ENCODE data around the gene GLYR1.

Gene GLYR1

DNA sequence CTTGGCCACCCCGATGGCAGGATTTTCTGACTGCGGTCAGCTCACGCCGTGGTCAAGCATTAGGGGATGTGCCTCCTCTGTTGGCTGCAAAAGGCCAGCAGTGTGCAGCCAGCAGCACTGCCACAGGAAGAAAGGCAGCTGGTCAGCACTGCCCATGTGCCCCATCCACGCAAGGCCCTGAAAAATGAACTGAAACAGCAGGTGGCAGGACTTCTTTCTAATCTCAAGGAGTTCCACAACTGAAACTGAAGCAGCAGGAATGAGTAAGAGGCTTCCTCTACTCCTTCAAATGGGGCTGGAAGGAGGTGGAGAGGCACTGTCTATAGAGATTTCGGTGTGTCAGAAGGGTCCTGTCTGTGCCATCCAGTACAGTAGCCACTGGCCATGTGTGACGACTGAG is 83.3 kb downstream of the GLYR1 start:
- no peak for DNase-seq (ENCODE audit: low read depth)

- no peak for DNase-seq (ENCODE audit: low read depth)
Observed at GRCh38 chr16:4762205-4762604, 84.9 kb downstream of the GLYR1 start.

DNA sequence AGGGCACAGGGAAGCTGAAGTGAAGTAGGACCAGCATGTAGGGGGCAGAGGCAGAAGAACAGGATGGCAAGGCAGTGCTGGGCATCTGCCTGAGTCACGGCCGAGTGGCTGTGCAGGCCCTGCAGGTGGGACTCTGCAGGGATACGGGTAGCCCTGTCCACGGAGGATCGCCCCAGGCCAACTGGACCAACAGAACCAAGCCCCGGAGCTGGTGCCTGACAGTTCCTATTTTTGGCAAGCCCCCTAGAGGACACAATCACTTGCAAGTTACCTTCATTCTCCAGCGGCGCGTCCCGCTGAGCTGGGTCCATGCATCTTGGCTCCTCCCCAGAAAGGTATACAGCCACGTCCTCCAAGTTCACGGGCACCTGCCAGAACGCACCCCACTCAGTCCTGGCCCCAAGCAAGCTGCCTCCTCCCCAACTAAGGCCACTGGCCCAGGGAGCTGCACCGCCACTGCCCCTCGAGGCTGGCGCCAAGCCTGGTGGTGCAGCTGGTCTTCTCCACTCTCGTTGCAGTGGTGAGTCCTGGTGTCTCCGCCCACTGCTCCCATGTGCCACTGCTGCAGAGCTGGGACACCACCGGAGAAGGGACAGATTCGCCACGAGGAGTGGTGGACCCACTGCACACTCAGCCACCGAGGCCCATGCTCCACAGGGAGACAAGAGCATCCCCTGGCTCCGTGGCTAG is 86.7 kb downstream of the GLYR1 start:
- DNase-seq (ENCODE audit: low read depth) = no peak

DNA sequence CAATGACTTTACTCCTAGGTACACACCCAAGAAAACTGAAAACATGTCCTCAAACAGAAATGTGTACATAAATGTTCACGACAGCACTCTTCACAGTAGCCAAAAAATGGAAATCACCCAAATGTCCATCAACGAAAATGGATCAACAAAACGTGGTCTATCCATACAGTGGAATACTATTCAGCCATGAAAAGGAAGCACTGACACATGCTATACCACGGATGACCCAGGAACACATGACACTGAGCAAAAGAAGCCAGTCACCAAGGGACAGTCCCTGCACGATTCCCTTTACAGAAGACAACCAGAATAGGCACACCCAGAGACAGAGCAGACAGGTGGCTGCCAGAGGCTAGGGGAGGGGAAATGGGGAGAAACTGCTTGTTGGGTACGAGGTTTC is 91.4 kb downstream of the GLYR1 start:
- no peak for DNase-seq (ENCODE audit: low read depth)

DNA sequence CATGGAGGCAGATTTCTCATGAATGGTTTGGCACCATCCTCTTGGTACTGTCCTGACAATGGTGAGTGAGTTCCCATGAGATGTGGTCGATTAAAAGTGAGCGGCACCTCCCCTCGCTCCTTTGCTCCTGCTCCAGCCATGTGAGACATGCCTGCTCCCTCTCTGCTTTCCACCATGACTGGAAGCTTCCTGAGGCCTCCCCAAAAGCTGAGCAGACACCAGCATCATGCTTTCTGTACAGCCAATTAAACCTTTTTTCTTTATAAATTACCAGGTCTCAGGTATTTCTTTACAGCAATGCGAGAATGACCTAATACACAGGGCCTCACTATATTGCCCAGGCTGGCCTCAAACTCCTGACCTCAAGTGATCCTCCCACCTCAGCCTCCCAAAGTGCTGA is 92.2 kb downstream of the GLYR1 start:
- no peak for DNase-seq (ENCODE audit: low read depth)

DNA sequence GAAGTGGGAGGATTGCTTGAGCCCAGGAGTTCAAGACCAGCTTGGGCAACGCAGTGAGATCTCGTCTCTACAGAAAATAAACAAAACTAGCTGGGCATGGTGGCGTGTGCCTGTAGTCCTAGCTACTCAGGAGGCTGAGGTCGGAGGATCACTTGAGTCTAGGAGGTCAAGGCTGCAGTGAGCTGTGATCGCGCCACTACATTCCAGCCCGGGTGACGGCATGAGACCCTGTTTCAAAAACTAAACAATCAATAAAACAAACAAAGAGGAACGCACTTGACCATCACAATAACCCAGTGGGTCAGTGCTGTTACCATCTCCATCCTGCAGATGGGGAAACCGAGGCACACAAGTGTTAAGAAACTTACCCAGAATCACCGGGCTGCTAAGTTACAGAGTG is 93.9 kb downstream of the GLYR1 start:
- no peak for DNase-seq (ENCODE audit: low read depth)

All from activated T-cell treated with anti-CD3 and anti-CD28 coated beads for 24 hours (primary cell).